ENCODE data around the gene COG1. TPM values are rescaled to one million over a fixed set of nuclear protein-coding genes. Genes with fewer than 3 reads are reported as not detected.

COG1 gene
- total RNA-seq, 2 experiments from 2014 or later, result 38.3 to 44.1 TPM

- Histone ChIP-seq H3K4me2 (ENCODE audit: low read length) (no peak overlapping the region), H3K27ac (ENCODE audit: low read depth, low read length, poor library complexity, severe bottlenecking) (no peak overlapping the region), H3K9me3 (ENCODE audit: low read length) (no peaks in the 10 kb centered on the region), H3K36me3 (ENCODE audit: insufficient read depth, low read length) (peaks cover 83% of the 10 kb centered on the region), H3K4me1 (ENCODE audit: insufficient read depth, low read length, poor library complexity, severe bottlenecking) (no peaks in the 10 kb centered on the region), H3K4me3 (ENCODE audit: low read depth, low read length, poor library complexity, severe bottlenecking) (no peak overlapping the region), H4K20me1 (ENCODE audit: insufficient read depth, low read length) (peaks cover 7% of the 10 kb centered on the region), H3K9me2 (ENCODE audit: insufficient read depth, low read length) (no peaks in the 10 kb centered on the region), H3K79me2 (ENCODE audit: insufficient read depth, low read depth, low read length) (peaks cover 5% of the 10 kb centered on the region; the same call in 1 of the 2 replicates), H2AFZ (ENCODE audit: low read length) (no peak overlapping the region)
- DNase-seq (ENCODE audit: low spot score), result no peak
- TF ChIP-seq EZH2phosphoT487 (IDR thresholded peaks at IDR 0.05; ENCODE audit: borderline replicate concordance, low read depth, low read length) (no peak), CTCF (conservative IDR thresholded peaks at IDR 0.05; ENCODE audit: low read length) (peak; percentile 65)
- BruUV-seq (replicated peaks), result no TSS peak
- CTCF ChIA-PET (ENCODE audit: unreplicated experiment), result no interaction called here
- POLR2A ChIA-PET, result interaction anchor here (0.7 to 0.9 kb wide), 3 partner anchors 9 to 18 kb away, joined by 3 to 4 read pairs (median 3); no protein-coding TSS in a partner anchor
- intact Hi-C loops (cut with micrococcal nuclease; ENCODE audit: unreplicated experiment), result no loop called here
These were observed 17.3 kb downstream of the COG1 start for GRCh38 chr17:73210002-73210678.

DNA sequence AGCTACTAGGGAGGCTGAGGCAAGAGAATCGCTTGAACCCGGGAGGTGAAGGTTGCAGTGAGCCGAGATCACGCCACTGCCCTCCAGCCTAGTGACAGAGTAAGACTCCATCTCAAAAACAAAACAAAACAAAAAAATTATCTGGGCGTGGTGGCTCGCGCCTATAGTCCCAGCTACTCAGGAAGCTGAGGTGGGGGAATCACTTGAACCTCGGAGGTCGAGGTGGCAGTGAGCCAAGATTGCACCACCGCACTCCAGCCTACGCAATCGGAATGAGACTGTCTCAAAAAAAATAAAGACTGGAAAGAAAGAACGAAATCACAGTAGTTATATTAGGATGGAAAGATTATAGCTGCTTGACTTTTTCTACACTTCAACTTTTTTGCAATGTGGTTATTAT, 18.9 kb downstream of the COG1 start:
- Histone ChIP-seq H3K79me2 (ENCODE audit: insufficient read depth, low read depth, low read length) (peaks cover 5% of the 10 kb centered on the region; the same call in 1 of the 2 replicates), H4K20me1 (ENCODE audit: insufficient read depth, low read length) (peaks cover 7% of the 10 kb centered on the region), H3K36me3 (ENCODE audit: insufficient read depth, low read length) (peaks cover 82% of the 10 kb centered on the region), H3K4me2 (ENCODE audit: low read length) (no peak overlapping the region), H3K4me3 (ENCODE audit: low read depth, low read length, poor library complexity, severe bottlenecking) (no peak overlapping the region), H3K27ac (ENCODE audit: low read depth, low read length, poor library complexity, severe bottlenecking) (no peak overlapping the region), H3K9me2 (ENCODE audit: insufficient read depth, low read length) (no peaks in the 10 kb centered on the region), H3K9me3 (ENCODE audit: low read length) (no peaks in the 10 kb centered on the region), H3K4me1 (ENCODE audit: insufficient read depth, low read length, poor library complexity, severe bottlenecking) (no peaks in the 10 kb centered on the region), H2AFZ (ENCODE audit: low read length) (no peak overlapping the region)
- ChIA-PET POLR2A (interaction anchor here (0.8 kb wide), 1 partner anchor 80 kb away, joined by 3 read pairs; no protein-coding TSS in a partner anchor), CTCF (ENCODE audit: unreplicated experiment) (no interaction called here)
- intact Hi-C loops (cut with micrococcal nuclease; ENCODE audit: unreplicated experiment), result no loop called here
- no peak for DNase-seq (ENCODE audit: low spot score)
- TF ChIP-seq EZH2phosphoT487 (IDR thresholded peaks at IDR 0.05; ENCODE audit: borderline replicate concordance, low read depth, low read length) (no peak), CTCF (conservative IDR thresholded peaks at IDR 0.05; ENCODE audit: low read length) (no peak)
- BruUV-seq (replicated peaks), result no TSS peak

- ChIA-PET POLR2A (no interaction called here), CTCF (ENCODE audit: unreplicated experiment) (no interaction called here)
- DNase-seq (ENCODE audit: low spot score), result no peak
- Histone ChIP-seq H3K4me3 (ENCODE audit: low read depth, low read length, poor library complexity, severe bottlenecking) (no peak overlapping the region), H4K20me1 (ENCODE audit: insufficient read depth, low read length) (peaks cover 7% of the 10 kb centered on the region), H3K4me1 (ENCODE audit: insufficient read depth, low read length, poor library complexity, severe bottlenecking) (no peaks in the 10 kb centered on the region), H3K9me2 (ENCODE audit: insufficient read depth, low read length) (no peaks in the 10 kb centered on the region), H3K36me3 (ENCODE audit: insufficient read depth, low read length) (peaks cover 75% of the 10 kb centered on the region), H3K27ac (ENCODE audit: low read depth, low read length, poor library complexity, severe bottlenecking) (no peak overlapping the region), H2AFZ (ENCODE audit: low read length) (no peak overlapping the region), H3K4me2 (ENCODE audit: low read length) (no peak overlapping the region), H3K9me3 (ENCODE audit: low read length) (no peaks in the 10 kb centered on the region), H3K79me2 (ENCODE audit: insufficient read depth, low read depth, low read length) (peaks cover 5% of the 10 kb centered on the region; the same call in 1 of the 2 replicates)
- no peak for TF ChIP-seq EZH2phosphoT487 (IDR thresholded peaks at IDR 0.05; ENCODE audit: borderline replicate concordance, low read depth, low read length)
- TF ChIP-seq CTCF (conservative IDR thresholded peaks at IDR 0.05; ENCODE audit: low read length), result no peak
- BruUV-seq (replicated peaks), result no TSS peak
- intact Hi-C loops (cut with micrococcal nuclease; ENCODE audit: unreplicated experiment), result no loop called here
These were observed 21.2 kb downstream of the COG1 start for GRCh38 chr17:73214008-73214407.
